PFSK-1 (cell line): ENCODE results near the gene FAM234B. TPM values are rescaled to one million over a fixed set of nuclear protein-coding genes. Genes with fewer than 3 reads are reported as not detected.

Source experiments
- FOXP2 ChIP-seq: optimal IDR thresholded peaks from 2 replicates; pipeline ENCODE3; 2011; ENCODE audit warnings: borderline replicate concordance, control low read depth, inconsistent platforms; ENCODE audit not compliant: insufficient read depth; ENCODE audit errors: extremely low read length, extremely low read depth
- POLR2AphosphoS5 ChIP-seq: IDR thresholded peaks from 2 replicates; pipeline ENCODE4 v1.6.1; 2012; ENCODE audit warnings: low read depth, mild to moderate bottlenecking, control low read depth, low read length, moderate library complexity
- REST ChIP-seq, 2 experiments: IDR thresholded peaks; 2 replicates each; pipeline versions ENCODE4 v1.6.1 to v1.8.0; 2011 to 2012; ENCODE audit warnings: low read depth in 2 of 2, low read length in 2 of 2, control low read depth in 1 of 2, inconsistent platforms in 1 of 2, mild to moderate bottlenecking in 1 of 2, moderate library complexity in 1 of 2; ENCODE audit not compliant: insufficient read depth in 1 of 2
- SIN3A ChIP-seq: IDR thresholded peaks from 2 replicates; pipeline ENCODE4 v1.6.1; 2012; ENCODE audit warnings: mild to moderate bottlenecking, low read length, moderate library complexity, borderline replicate concordance; ENCODE audit not compliant: insufficient read depth
- TAF1 ChIP-seq: IDR thresholded peaks from 2 replicates; pipeline ENCODE4 v1.6.1; 2012; ENCODE audit warnings: low read length, control low read depth, borderline replicate concordance; ENCODE audit not compliant: insufficient read depth
- polyA plus RNA-seq: library from polyadenylated mRNA; unstranded; fragments of >200 nt; gene quantifications from one replicate; pipeline ENCODE4 v1.2.1, GENCODE V29; 2012; ENCODE audit warnings: low read depth, missing spikeins; ENCODE audit not compliant: insufficient read length

The FAM234B gene, protein sequence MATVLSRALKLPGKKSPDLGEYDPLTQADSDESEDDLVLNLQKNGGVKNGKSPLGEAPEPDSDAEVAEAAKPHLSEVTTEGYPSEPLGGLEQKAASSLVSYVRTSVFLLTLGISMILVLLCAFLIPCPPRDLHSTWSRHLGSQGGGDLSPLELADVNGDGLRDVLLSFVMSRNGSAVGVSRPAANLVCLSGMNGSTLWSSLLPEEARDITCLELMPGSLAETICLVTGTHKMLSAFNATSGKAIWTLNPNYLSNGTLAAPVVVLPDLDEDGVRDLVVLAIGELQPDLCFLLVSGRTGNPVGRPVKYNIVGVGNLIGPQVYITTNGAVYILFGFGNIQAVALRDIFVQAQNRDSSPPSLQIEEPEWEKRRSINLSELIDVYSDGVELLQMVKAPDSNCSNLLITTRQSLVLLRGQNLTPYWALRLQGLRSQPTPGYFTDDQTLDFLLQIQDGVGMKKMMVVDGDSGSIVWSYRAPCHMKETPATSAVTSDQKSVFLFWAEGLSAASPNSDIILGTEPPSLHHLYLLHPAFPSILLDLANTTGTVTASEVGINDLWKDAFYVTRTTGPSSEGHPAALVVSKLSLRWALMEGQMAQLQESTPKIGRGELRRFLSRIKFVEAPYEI
- polyA plus RNA-seq: 2.6 TPM

GRCh38 chr12:13044002-13044905 is at the start of gene FAM234B:
Gene FAM234B, plus strand, starts transcription at chr12:13044381. Its CDS starts 23 bp downstream, at chr12:13044404.
- TF ChIP-seq REST (IDR thresholded peaks at IDR 0.05; ENCODE audit: insufficient read depth in 1 of 2, low read depth in 2 of 2, low read length in 2 of 2): peak; percentile 63 to 73; a peak in 2 of 4 replicates
- TF ChIP-seq SIN3A: 0 out of 2 replicates have a peak, but pooled peaks have one; percentile 12
- TF ChIP-seq FOXP2: peak; percentile 66
- peak; percentile 83; the same call in 1 of the 2 replicates for TF ChIP-seq TAF1
- peak; percentile 69 for TF ChIP-seq POLR2AphosphoS5

DNA sequence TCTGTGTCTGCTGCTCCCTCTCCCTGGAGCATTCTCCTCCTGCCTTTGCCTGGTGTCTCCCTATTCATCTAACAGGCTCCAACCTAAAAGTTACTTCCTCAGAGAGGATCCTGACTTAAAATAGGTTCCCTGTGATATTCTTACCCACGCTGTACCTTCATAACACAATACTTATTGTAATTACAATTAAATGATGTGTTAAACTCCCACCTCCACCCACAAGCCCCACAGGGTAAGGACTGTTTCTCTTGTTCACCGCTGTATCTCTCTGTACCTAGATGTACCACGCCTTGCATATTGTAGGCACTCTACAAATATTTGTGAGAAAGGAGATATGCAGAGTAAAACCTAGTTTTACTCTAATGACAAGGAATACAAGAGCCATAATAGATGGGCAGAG is 49.1 kb upstream of the FAM234B start:
- TF ChIP-seq SIN3A: no peak
- no peak for TF ChIP-seq POLR2AphosphoS5
- TF ChIP-seq TAF1: no peak
- TF ChIP-seq REST (IDR thresholded peaks at IDR 0.05; ENCODE audit: insufficient read depth in 1 of 2, low read depth in 2 of 2, low read length in 2 of 2): no peak
- no peak for TF ChIP-seq FOXP2

- TF ChIP-seq TAF1 (no peak), POLR2AphosphoS5 (no peak), FOXP2 (no peak), SIN3A (no peak), REST (IDR thresholded peaks at IDR 0.05; ENCODE audit: insufficient read depth in 1 of 2, low read depth in 2 of 2, low read length in 2 of 2) (no peak)
Measured at GRCh38 chr12:12996209-12996608, 48.0 kb upstream of the FAM234B start.

- TF ChIP-seq TAF1 (no peak), FOXP2 (no peak), POLR2AphosphoS5 (no peak), REST (IDR thresholded peaks at IDR 0.05; ENCODE audit: insufficient read depth in 1 of 2, low read depth in 2 of 2, low read length in 2 of 2) (no peak), SIN3A (no peak)
Measured at GRCh38 chr12:12997156-12997555, 47.0 kb upstream of the FAM234B start.
